Measurements from ENCODE around the gene RPS4Y2. TPM values are rescaled to one million over a fixed set of nuclear protein-coding genes. Genes with fewer than 3 reads are reported as not detected.

The RPS4Y2 gene
- total RNA-seq, 2 donors from 2014 or later: not detected

GRCh38 chrY:20770755-20771154 is 14.8 kb downstream of the RPS4Y2 start:
- no peaks in the 10 kb centered on the region for H3K4me1 ChIP-seq
- no peaks in the 10 kb centered on the region for H3K27me3 ChIP-seq
- H3K27ac ChIP-seq: no peak overlapping the region
- no peak for DNase-seq
- H3K36me3 ChIP-seq (replicated peaks in 1 of 2; ENCODE audit: insufficient read depth in 1 of 2, low read depth in 2 of 2): no peaks in the 10 kb centered on the region
- TF ChIP-seq, protein P1, sequence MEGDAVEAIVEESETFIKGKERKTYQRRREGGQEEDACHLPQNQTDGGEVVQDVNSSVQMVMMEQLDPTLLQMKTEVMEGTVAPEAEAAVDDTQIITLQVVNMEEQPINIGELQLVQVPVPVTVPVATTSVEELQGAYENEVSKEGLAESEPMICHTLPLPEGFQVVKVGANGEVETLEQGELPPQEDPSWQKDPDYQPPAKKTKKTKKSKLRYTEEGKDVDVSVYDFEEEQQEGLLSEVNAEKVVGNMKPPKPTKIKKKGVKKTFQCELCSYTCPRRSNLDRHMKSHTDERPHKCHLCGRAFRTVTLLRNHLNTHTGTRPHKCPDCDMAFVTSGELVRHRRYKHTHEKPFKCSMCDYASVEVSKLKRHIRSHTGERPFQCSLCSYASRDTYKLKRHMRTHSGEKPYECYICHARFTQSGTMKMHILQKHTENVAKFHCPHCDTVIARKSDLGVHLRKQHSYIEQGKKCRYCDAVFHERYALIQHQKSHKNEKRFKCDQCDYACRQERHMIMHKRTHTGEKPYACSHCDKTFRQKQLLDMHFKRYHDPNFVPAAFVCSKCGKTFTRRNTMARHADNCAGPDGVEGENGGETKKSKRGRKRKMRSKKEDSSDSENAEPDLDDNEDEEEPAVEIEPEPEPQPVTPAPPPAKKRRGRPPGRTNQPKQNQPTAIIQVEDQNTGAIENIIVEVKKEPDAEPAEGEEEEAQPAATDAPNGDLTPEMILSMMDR (IDR thresholded peaks at IDR 0.05): no peak
- no peak for TF ChIP-seq POLR2A (IDR thresholded peaks at IDR 0.05)
- no peak for ATAC-seq
- WGBS, 2 donors: 31 to 34% methylated on average over 3 of the region's 3 CpGs
- intact Hi-C loops (cut with DNase I): no loop called here
- no peak overlapping the region for H3K4me3 ChIP-seq
- no peaks in the 10 kb centered on the region for H3K9me3 ChIP-seq

DNA sequence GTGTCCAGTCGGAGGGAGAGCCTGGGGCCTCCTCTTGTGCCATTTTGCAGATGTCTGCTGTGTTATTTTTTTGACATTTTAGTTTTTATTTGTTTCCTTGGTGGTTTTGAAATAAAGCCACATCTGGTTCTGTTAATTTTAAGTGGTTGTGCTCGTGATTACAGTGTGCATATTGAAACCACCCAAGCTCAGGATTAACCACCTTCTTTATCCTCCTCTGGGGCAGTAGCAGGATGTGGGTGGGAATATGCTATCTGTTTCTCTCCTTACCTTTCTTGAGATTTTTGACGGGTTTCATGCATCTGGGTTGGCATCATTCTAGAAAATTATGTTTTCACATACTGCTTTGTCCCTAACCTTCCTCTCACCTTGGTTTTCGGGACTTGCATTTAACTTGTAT is 20.2 kb downstream of the RPS4Y2 start:
- intact Hi-C loops (cut with DNase I): no loop called here
- Histone ChIP-seq H3K27ac (no peak overlapping the region), H3K9me3 (no peaks in the 10 kb centered on the region), H3K36me3 (replicated peaks in 1 of 2; ENCODE audit: insufficient read depth in 1 of 2, low read depth in 2 of 2) (no peaks in the 10 kb centered on the region), H3K27me3 (no peaks in the 10 kb centered on the region), H3K4me1 (no peaks in the 10 kb centered on the region), H3K4me3 (no peak overlapping the region)
- ATAC-seq (no peak), DNase-seq (no peak)
- WGBS, 2 donors: 21 to 58% methylated on average over 3 to 4 of the region's 4 CpGs
- TF ChIP-seq, protein P1 (IDR thresholded peaks at IDR 0.05): no peak
- TF ChIP-seq POLR2A (IDR thresholded peaks at IDR 0.05): no peak

DNA sequence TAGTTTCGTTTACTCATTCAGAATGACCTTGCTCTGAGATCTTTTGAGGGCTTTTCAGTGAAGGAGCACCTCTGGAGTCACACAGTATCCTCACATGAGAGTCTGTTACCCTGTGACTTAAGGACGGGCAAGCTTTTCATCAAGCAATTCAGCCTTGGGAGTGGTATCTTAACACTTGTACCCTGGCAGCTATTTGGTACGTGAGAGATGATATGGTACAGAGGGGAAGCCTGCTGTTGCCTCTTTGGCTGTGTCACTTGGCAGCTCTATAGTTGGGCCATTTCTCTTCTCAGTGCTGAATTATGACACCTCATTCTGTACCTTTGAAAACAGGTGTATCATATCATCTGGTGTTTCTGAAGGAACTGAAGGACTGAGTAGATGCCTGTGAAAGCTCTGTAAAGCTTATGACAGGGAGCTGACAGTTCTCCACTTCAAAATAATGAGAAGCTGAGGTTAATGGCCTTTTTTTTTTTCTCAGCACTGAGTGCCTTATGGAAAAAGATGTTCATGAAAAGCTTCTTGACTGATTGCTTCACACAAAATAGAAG is 24.3 kb downstream of the RPS4Y2 start:
- Histone ChIP-seq H3K4me3 (no peak overlapping the region), H3K27me3 (no peaks in the 10 kb centered on the region), H3K27ac (no peak overlapping the region), H3K4me1 (no peaks in the 10 kb centered on the region), H3K9me3 (no peaks in the 10 kb centered on the region), H3K36me3 (replicated peaks in 1 of 2; ENCODE audit: insufficient read depth in 1 of 2, low read depth in 2 of 2) (no peaks in the 10 kb centered on the region)
- 15 to 41% methylated on average over 2 to 3 of the region's 3 CpGs for WGBS, 2 donors
- no peak for DNase-seq
- TF ChIP-seq, protein P1 (IDR thresholded peaks at IDR 0.05): no peak
- TF ChIP-seq POLR2A (IDR thresholded peaks at IDR 0.05): no peak
- no peak for ATAC-seq
- intact Hi-C loops (cut with DNase I): no loop called here

GRCh38 chrY:20780776-20781175 is 24.9 kb downstream of the RPS4Y2 start:
- Histone ChIP-seq H3K4me1 (no peaks in the 10 kb centered on the region), H3K36me3 (replicated peaks in 1 of 2; ENCODE audit: insufficient read depth in 1 of 2, low read depth in 2 of 2) (no peaks in the 10 kb centered on the region), H3K9me3 (no peaks in the 10 kb centered on the region), H3K27me3 (no peaks in the 10 kb centered on the region), H3K4me3 (no peak overlapping the region), H3K27ac (no peak overlapping the region)
- DNase-seq (no peak), ATAC-seq (no peak)
- 24 to 32% methylated on average over 2 of the region's 2 CpGs for WGBS, 2 donors
- intact Hi-C loops (cut with DNase I): no loop called here
- TF ChIP-seq, protein P1 (IDR thresholded peaks at IDR 0.05): no peak
- no peak for TF ChIP-seq POLR2A (IDR thresholded peaks at IDR 0.05)

DNA sequence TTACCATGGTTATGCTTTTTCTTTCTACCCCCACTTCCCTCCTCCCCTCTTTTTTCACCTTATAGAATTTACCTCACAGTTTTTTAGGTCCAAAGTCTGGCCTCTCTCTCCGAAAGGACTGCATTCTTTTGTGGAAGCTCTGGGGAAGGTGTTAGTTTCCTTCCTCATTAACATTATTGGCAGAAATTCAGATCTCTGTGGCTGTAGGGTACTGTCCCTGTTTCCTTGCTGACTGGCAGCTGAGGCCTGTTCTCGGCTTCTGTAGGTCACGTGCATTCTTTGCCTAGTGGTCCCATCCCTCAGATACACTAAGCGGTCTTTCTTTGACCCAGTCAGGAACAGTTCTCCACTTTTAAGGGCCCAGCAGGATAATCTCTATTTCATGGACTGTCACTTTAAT is 25.5 kb downstream of the RPS4Y2 start:
- WGBS, 2 donors: 41 to 54% methylated on average over 4 of the region's 4 CpGs

More for the DNA sequence above, 25.5 kb downstream of the RPS4Y2 start:
- Histone ChIP-seq H3K9me3 (no peaks in the 10 kb centered on the region), H3K4me1 (no peaks in the 10 kb centered on the region), H3K27ac (no peak overlapping the region), H3K4me3 (no peak overlapping the region), H3K36me3 (replicated peaks in 1 of 2; ENCODE audit: insufficient read depth in 1 of 2, low read depth in 2 of 2) (no peaks in the 10 kb centered on the region), H3K27me3 (no peaks in the 10 kb centered on the region)
- intact Hi-C loops (cut with DNase I): no loop called here
- no peak for ATAC-seq
- no peak for TF ChIP-seq POLR2A (IDR thresholded peaks at IDR 0.05)
- TF ChIP-seq, protein P1 (IDR thresholded peaks at IDR 0.05): no peak
- DNase-seq: no peak

All from body of pancreas (tissue), 4 donors.